T47D (cell line): ENCODE data around the gene TXNDC2.
"Not testable (repeated sequence)": the region's sequence is repeated elsewhere in the genome, so short reads cannot be mapped to it uniquely, and the experiment has no call there.

Experiments
- DNase-seq, 2 experiments: peaks; one replicate each; pipeline versions ENCODE4 v3.0.0 to v3.0.0-alpha.2; 2011 to 2012; ENCODE audit warnings: low read depth in 1 of 2, low spot score in 1 of 2
- JUND ChIP-seq: IDR thresholded peaks from 2 replicates; pipeline ENCODE4 v1.6.1; 2012; ENCODE audit warnings: low read depth
- in situ Hi-C: cut with HindIII; loops from 2 replicates; pipeline ENCODE4 v1.10.0; 2016; ENCODE audit warnings: low sequenced_read_pairs, low pct_unique_long_range_greater_than_20kb

Gene TXNDC2

DNA sequence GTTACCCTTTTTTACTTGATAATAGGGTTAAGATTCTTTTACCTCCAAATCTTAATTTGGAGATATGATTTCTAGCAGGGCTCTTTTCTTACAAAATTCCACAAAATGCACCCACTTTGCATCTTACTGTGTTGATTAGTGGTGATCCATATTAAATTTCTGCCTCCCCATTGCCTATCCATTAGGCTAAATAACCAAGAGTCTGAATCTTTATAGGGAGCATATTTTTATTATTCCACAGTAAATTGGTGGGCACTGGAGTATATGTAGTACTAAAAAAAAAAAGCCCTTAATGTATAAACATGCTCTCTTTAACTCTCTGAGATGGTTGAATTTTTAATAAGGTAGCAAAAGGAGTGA, 8.1 kb upstream of the TXNDC2 start:
- in situ Hi-C loops, result no loop called here
- TF ChIP-seq JUND, result no peak
- DNase-seq, result no peak

DNA sequence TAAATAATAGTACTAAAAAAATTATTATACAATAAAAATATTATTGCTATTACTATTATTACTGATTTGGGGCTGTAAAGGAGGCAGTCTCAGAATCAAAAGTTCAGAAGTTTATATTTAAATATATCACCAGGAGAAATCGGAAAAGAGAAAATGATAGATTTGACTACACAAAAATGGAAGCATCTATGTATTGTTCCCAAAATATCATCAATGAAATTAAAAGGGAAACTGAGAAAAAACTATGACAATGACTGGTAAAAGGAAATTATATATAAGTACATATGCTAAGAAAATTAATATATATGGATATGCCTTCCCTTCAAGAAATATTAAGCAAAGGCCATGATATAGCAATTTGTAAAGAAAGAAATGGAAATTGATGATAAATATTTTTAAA, 7.7 kb upstream of the TXNDC2 start:
- TF ChIP-seq JUND, result no peak

DNA sequence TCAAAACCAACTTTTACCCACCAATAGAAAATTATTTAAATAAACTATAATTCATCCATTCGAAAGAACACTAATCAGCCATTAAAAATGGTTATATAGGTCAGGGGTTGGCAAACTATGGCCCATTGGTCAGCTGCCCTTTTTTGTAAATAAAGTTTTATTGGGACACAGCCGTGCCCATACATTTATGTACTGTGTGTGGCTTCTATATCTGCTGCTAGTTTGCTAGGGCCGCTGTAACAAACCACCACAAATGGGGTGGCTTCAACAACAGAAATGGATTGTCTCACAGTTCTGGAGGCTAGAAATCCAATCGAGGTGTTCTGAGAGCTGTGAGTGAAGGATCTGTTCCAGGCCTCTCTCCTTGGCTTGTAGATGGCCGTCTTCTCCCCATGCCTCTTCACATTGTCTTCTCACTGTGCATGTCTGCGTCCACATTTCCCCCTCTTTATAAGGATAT, 7.0 kb upstream of the TXNDC2 start:
- no peak for DNase-seq
- in situ Hi-C loops, result no loop called here
- TF ChIP-seq JUND, result no peak

More for the DNA sequence above, 7.7 kb upstream of the TXNDC2 start:
- DNase-seq, result no peak
- in situ Hi-C loops, result no loop called here

DNA sequence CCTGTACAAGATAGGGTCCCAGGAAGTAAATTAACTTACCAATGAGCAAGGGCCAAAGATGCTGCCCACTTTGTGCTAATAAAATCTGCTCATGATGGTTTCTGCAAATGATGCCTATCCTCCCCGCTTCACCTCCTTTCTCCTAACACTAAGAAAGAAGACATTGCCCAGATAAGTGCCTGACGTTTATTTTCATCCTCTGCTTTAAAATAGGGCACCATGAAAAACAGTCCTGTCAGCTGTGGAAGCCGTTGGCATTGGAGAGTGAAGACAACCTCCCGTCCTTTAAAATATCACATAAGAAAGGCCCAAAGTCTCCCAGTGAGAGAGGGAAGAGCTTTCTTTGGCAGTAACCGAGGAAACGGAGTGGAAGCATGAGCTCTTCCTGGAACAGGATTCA, 1.7 kb upstream of the TXNDC2 start:
- DNase-seq, result no peak
- in situ Hi-C loops, result no loop called here

DNA sequence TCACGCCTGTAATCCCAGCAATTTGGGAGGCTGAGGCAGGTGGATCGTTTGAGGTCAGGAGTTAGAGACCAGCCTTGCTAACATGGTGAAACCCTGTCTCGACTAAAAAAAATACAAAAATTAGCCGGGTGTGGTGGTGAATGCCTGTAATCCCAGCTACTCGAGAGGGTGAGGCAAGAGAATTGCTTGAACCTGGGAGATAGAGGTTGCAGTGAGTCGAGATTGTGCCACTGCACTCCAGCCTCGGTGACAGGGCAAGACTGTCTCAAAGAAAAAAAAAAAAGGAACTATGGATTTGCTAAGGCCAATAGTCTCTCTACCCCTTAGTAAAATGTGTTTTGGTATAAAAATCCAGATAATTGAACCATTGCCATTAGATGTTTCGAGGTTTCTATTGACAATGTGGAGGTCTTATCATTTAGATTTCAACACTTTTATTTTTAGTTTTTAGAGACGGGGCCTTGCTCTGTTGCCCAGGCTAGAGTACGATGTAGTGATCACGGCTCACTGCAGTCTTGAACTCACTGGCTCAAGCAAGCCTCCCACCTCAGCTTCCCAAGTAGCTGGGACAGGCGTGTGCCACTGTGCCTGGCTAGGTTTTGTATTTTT, 1.1 kb upstream of the TXNDC2 start:
- no peak for DNase-seq
- no peak for TF ChIP-seq JUND
- in situ Hi-C loops, result no loop called here

More for the DNA sequence above, 1.7 kb upstream of the TXNDC2 start:
- TF ChIP-seq JUND, result no peak

DNA sequence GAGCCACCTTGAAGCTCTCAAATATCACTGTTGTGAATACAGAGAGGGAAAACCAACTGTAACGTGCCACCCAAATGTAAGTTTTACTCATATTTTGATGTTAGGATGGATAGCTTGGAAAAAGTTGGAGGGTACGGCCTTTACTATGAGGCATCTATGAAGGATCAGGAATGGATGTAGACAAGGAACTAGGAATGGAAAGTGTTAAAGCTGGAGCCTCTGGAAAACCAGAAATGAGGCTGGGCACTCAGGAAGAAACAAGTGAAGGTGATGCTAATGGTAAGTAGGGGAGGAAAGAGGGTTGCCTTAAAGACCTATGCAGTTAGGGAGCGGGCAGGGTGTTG, 204 bp downstream of the TXNDC2 start:
- no peak for DNase-seq
- in situ Hi-C loops, result no loop called here
- no peak for TF ChIP-seq JUND

DNA sequence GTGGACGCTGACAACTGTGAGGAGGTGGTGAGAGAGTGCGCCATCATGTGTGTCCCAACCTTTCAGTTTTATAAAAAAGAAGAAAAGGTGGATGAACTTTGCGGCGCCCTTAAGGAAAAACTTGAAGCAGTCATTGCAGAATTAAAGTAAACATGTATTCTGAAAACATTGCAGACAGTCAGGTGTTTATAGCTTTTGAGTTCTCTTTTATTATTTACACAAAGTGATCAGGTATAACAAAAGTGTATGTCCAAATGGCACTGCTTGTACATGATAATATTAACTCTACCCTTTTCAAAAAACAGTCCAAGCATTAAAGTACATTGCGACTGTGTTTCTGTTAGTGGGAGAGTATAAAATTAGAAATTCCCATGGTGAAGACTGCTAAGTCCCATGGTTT, 2.2 kb downstream of the TXNDC2 start:
- no peak for TF ChIP-seq JUND
- in situ Hi-C loops, result no loop called here
- no peak for DNase-seq

DNA sequence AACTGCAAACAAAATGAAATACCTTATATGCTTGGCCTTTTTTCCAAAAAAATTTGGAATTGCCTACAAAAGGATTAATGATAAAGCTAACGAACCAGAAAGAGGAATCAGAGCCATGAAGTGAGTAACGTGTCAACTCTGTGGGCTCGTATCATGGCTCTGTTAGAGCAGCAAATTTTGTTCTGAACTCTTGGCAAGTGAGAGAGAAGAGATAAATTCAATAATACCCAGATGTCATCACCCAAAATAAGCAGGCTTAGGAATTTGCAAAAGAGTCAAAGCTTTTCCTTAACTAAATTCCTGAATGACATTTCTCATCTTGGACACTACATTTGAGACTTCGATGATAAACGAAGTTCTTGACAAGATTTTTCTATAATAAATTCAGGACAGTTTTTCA, 4.4 kb downstream of the TXNDC2 start:
- in situ Hi-C loops, result no loop called here
- DNase-seq, result no peak
- no peak for TF ChIP-seq JUND

DNA sequence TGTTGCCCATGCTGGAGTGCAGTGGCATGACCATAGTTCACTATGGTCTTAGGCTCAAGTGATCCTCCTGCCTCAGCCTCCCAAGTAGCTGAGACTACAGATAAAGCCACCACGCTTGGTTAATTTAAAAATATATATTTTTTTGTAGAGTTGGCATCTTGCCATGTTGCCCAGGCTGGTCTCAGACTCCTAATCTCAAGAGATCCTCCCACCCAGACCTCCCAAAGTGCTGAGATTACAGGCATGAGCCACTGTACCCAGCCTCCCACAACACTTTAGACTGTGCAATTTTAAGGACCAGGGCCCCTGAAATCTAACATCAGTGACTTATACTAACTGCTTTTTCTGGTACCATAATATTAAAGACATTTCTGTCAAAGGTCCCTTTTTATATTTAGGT, 5.2 kb downstream of the TXNDC2 start:
- in situ Hi-C loops, result no loop called here
- TF ChIP-seq JUND, result no peak
- DNase-seq, result no peak

DNA sequence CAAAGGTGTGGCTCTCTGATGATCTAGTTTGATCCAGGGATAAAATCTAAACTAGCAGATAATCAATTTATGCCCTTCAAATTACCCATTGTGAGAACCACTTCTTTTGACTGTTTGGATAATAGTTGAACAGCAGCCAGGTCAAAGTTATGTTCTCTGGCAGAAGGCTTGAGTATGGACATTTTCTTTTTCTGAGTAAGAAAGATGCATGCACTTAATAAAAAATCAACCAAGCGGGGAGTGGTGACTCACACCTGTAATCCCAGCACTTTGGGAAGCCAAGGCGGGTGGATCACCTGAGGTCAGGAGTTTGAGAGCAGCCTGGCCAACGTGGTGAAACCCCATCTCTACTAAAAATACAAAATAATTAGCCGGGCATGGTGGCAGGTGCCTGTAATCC, 5.7 kb downstream of the TXNDC2 start:
- in situ Hi-C loops, DNase-seq: not testable (repeated sequence)

DNA sequence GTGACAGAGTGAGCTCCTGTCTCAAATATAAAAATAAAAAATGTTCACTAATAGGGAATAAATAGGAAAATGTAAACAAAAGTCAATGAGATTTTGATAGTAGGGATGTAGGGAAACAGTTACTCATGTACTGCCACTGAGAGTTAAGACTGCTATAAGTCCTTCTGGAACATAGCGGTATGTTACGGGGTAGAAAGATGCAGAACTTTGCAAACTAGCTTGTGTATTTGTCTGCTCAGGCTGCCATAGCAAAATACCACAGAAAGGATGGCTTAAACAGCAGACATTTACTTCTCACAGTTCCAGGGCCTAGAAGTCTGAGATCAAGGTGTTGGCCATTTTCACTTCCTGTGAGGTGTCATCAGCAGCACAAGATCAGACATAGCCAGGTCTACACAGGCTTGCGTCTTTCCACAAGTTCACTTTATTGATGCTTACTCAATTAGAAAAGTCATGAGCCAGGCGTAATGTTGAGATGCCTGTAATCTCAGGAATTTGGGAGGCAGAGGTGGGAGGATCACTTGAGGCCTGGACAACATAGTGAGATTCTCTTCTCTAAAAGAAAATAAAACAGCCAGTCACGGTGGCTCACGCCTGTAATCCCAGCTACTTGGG, 8.8 kb downstream of the TXNDC2 start:
- in situ Hi-C loops, result no loop called here
- no peak for DNase-seq
- no peak for TF ChIP-seq JUND

DNA sequence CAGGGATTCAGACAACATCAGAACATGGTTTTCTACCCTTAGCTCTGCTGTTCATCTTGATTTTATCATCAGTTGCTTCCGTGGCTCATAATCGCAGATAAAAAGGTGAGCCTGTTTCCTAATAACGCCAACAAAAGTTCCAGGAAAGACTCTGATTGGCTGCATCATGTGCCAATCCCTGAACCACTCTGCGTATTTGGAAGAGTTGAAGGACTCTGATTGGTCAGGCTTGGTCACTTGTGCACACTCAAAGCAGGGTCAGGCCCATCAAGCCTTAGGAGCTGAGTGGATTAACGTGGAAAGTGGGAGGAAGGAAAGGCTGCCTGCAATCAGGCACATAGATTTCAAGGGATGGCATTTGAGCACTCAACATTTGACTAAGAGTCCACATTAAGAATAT, 11.4 kb downstream of the TXNDC2 start:
- no peak for TF ChIP-seq JUND
- in situ Hi-C loops, result no loop called here
- DNase-seq, result no peak

DNA sequence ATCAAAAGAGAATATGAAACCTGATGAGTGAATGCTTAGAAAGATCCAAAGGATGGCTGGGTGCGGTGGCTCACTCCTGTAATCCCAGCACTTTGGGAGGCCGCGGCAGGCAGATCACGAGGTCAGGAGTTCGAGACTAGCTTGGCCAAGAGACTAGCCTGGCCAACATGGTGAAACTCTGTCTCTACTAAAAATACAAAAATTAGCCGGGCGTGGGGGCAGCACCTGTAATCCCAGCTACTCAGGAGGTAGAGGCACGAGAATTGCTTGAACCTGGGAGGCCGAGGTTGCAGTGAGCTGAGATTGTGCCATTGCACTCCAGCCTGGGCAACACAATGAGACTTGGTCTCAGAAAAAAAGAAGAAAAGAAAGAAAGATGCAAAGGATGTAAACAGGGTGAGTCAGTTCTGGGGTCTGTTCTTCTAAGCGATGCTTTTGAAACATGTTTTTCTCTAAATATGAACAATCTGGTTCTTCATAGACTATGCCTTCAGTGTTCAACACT, 12.1 kb downstream of the TXNDC2 start:
- in situ Hi-C loops, DNase-seq: not testable (repeated sequence)
